GM19240 (cell line): ENCODE results near the gene ATP6V0D1.
A peak's percentile ranks its signal among the peaks of the same experiment; 100 is the strongest.
"Not testable (repeated sequence)": the region's sequence is repeated elsewhere in the genome, so short reads cannot be mapped to it uniquely, and the experiment has no call there.

ENCODE experiments used
- DNase-seq: peaks from one replicate; pipeline ENCODE4 v3.0.0; 2011; ENCODE audit warnings: low spot score; ENCODE audit not compliant: insufficient read length

The ATP6V0D1 gene

GRCh38 chr16:67429799-67430503 lies 51.0 kb downstream of the ATP6V0D1 start:
- no peak for DNase-seq

- DNase-seq: no peak
These were observed 51.7 kb downstream of the ATP6V0D1 start for GRCh38 chr16:67429053-67429798.

- DNase-seq: peak; percentile 66
These were observed 52.7 kb downstream of the ATP6V0D1 start for GRCh38 chr16:67428146-67428731.

GRCh38 chr16:67426950-67427349 lies 54.0 kb downstream of the ATP6V0D1 start:
- DNase-seq: no peak

GRCh38 chr16:67426022-67426421 lies 54.9 kb downstream of the ATP6V0D1 start:
- no peak for DNase-seq

GRCh38 chr16:67425580-67425979 lies 55.4 kb downstream of the ATP6V0D1 start:
- no peak for DNase-seq

GRCh38 chr16:67425061-67425460 lies 55.9 kb downstream of the ATP6V0D1 start:
- DNase-seq: no peak

- no peak for DNase-seq
These were observed 56.7 kb downstream of the ATP6V0D1 start for GRCh38 chr16:67424261-67424615.

- DNase-seq: no peak
These were observed 57.2 kb downstream of the ATP6V0D1 start for GRCh38 chr16:67423611-67424260.

- no peak for DNase-seq
These were observed 57.9 kb downstream of the ATP6V0D1 start for GRCh38 chr16:67423015-67423414.

- no peak for DNase-seq
These were observed 59.9 kb downstream of the ATP6V0D1 start for GRCh38 chr16:67421030-67421429.

GRCh38 chr16:67419931-67420330 lies 61.0 kb downstream of the ATP6V0D1 start:
- DNase-seq: no peak

GRCh38 chr16:67419502-67419901 lies 61.5 kb downstream of the ATP6V0D1 start:
- no peak for DNase-seq

- no peak for DNase-seq
These were observed 63.5 kb downstream of the ATP6V0D1 start for GRCh38 chr16:67417333-67418061.

- DNase-seq: peak; percentile 84
These were observed 64.8 kb downstream of the ATP6V0D1 start, which contains the start of gene ZDHHC1 for GRCh38 chr16:67415872-67416793. Gene ZDHHC1 (minus strand): TSS chr16:67416477. CDS start chr16:67407775, 8,702 bp downstream.

GRCh38 chr16:67415421-67415820 lies 65.5 kb downstream of the ATP6V0D1 start:
- not testable (repeated sequence) for DNase-seq

GRCh38 chr16:67413978-67414911 lies 66.7 kb downstream of the ATP6V0D1 start:
- DNase-seq: no peak

- DNase-seq: no peak
These were observed 68.7 kb downstream of the ATP6V0D1 start for GRCh38 chr16:67412294-67412693.

GRCh38 chr16:67411339-67411738 lies 69.6 kb downstream of the ATP6V0D1 start:
- DNase-seq: no peak
